Fibroblast of pulmonary artery (primary cell): Measurements from ENCODE around the gene NR2F1-AS1.
A peak's percentile ranks its signal among the peaks of the same experiment; 100 is the strongest.

Experiments
- DNase-seq: peaks from one replicate; pipeline ENCODE4 v3.0.0-alpha.2; 2010; ENCODE audit warnings: low read depth
- H3K4me3 ChIP-seq: replicated peaks from 2 replicates; pipeline ENCODE4 v1.5.1; 2011; ENCODE audit warnings: low read depth, mild to moderate bottlenecking, control low read depth, low read length, moderate library complexity
- CTCF ChIP-seq: IDR thresholded peaks from 2 replicates; pipeline ENCODE4 v1.5.1; 2011; ENCODE audit warnings: mild to moderate bottlenecking, control low read depth, low read length, inconsistent platforms; ENCODE audit errors: missing control alignments

NR2F1-AS1 gene

GRCh38 chr5:93384026-93384425 lies 197.0 kb downstream of the NR2F1-AS1 start:
- no peak overlapping the region for H3K4me3 ChIP-seq
- TF ChIP-seq CTCF: no peak
- DNase-seq: no peak

GRCh38 chr5:93382188-93382825 lies 198.7 kb downstream of the NR2F1-AS1 start:
- no peak for DNase-seq
- H3K4me3 ChIP-seq: no peak overlapping the region
- TF ChIP-seq CTCF: no peak

- H3K4me3 ChIP-seq: no peak overlapping the region
- no peak for TF ChIP-seq CTCF
- DNase-seq: no peak
Observed at GRCh38 chr5:93381057-93381456, 200.0 kb downstream of the NR2F1-AS1 start.

- H3K4me3 ChIP-seq: no peak overlapping the region
- DNase-seq: peak; percentile 52
- TF ChIP-seq CTCF: no peak
Observed at GRCh38 chr5:93378073-93378472, 202.9 kb downstream of the NR2F1-AS1 start.

- no peak overlapping the region for H3K4me3 ChIP-seq
- no peak for TF ChIP-seq CTCF
- DNase-seq: no peak
Observed at GRCh38 chr5:93371893-93372292, 209.1 kb downstream of the NR2F1-AS1 start.

GRCh38 chr5:93364378-93364777 lies 216.6 kb downstream of the NR2F1-AS1 start:
- no peak overlapping the region for H3K4me3 ChIP-seq
- DNase-seq: no peak
- no peak for TF ChIP-seq CTCF

- DNase-seq: no peak
- no peak for TF ChIP-seq CTCF
- H3K4me3 ChIP-seq: no peak overlapping the region
Observed at GRCh38 chr5:93360436-93361088, 220.5 kb downstream of the NR2F1-AS1 start.
